Middle frontal gyrus (tissue), 1 donor: Measurements from ENCODE around the gene CAMTA1.

ENCODE experiments used
- DNase-seq: peaks from one replicate; pipeline ENCODE4 v3.0.0-alpha.2; 2015; ENCODE audit warnings: low spot score; ENCODE audit errors: extremely low spot score

The CAMTA1 gene

GRCh38 chr1:6779089-6779805, 6.0 kb upstream of the CAMTA1 start:
- DNase-seq = no peak

DNA sequence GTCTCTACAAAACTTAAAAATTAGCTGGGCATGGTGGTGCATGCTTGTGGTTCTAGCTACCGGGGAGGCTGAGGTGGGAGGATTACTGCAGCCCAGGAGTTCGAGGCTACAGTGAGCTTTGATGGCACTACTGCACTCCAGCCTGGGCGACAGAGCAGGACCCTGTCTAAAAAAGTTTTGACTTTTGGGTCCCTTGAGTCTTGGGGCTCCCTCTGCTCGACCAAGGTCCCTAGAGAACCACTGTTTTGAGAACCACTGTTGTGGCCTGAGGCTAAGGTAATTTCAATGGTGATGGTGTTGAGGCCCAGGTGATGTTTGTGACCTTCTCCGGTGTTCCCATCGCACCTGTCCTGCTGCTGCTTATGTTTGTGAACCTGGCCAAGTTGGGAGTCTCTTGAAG, 3.1 kb upstream of the CAMTA1 start:
- no peak for DNase-seq

DNA sequence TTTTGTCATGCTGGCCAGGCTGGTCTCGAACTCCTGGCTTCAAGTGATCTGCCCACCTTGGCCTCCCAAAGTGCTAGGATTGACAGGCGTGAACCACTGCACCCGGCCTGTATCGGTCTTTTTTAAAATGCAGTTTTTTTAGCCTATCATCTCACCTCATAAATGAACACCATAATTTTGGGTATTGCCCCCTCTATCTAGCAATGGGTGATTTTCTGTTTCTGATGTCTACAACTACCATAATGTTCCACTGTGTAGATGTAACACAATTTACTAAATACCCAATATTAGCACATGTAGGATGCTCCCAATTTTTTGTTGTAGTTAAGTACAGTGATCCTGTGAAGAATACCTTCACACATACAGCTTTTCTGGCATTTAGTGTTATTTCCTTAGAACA, 2.0 kb upstream of the CAMTA1 start:
- no peak for DNase-seq

DNA sequence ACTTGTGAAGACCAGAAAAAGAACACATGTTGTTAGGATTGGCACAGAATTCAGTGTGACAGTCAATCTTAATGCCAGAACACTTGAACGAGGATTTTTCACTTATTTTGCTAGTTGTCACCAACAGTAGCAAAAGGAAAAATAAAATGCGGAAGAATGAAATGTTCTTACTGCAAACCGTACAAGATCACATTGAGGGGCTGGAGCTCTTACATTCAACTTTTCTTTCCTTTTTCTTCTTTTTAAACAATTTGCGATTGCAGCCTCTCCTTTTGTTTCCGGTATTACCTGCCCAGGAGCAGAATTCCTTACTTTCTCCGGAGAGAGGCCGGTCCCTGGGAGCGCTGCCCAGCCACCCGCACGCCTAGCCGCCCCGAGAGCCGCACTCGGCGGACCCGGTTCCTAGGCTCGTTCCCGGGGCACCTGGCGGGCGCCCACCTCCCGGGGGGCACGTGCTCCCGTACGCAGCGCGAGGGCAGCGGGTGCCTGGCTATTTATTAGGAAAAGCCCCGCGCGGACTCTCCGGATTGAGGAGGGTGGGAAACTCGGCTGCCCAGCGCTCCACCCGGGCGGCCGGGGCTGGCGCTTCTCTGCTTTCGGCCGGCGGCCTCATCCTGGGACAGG, 1.2 kb upstream of the CAMTA1 start:
- no peak for DNase-seq

DNA sequence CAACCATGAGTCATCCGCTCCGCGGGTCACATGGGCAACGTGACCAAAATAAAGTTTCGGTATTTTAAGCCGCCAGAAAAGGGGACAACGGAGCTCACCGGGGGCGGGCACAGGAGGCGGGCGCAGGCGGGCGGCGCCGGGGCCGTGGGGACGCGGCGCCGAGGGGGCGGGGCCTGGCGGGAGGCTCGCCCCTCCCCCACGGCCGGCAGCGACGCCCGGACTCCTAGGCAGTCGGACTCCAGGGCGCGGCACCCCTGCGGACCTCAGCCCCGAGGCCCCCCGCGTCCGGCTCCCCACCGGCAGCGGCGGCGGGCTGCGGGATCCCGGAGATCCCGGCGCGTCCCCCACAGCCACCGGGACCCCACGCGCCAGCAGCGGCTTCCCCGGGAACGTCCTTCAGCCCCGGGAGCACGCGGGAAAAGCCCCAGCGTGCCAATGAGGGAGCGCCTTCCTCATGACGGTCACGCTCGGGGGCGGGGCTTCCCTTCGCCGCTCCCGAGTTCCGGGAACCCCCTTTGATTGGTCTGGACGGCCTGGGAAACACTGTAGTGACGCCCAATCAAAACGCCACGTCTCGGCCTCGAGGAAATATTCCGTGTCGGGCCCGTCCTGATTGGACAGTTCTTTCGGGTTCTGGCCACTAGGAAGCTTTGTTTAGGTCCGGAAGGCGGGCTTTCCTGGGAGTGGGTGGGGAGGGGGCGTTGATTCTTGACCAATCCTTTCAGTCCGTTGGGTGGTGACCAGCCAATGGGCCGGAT, 515 bp upstream of the CAMTA1 start:
- DNase-seq = peak; percentile 100

- no peak for DNase-seq
Measured at GRCh38 chr1:6785728-6786505, 663 bp downstream of the CAMTA1 start.

- no peak for DNase-seq
Measured at GRCh38 chr1:6788946-6789345, 3.7 kb downstream of the CAMTA1 start.

- DNase-seq = no peak
Measured at GRCh38 chr1:6790146-6790545, 4.9 kb downstream of the CAMTA1 start.

DNA sequence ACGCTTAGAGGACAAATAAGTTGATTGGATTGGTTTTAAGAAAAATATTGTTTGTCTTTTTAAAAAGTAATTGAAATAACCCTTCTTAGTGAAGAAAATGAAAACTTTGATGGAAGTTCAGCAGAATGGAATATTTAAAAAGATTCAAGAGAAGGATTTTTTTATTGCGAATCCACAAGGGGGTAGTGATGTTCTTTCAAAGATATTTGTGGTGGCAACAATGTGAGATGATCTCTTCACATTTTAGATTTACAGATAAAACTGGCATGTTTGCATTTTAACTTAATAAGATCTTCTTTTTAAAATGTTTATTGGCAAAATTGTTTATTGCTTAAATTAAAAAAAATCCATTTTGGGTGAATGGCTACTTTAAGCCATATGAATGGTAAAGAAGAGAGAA, 8.9 kb downstream of the CAMTA1 start:
- DNase-seq = no peak

DNA sequence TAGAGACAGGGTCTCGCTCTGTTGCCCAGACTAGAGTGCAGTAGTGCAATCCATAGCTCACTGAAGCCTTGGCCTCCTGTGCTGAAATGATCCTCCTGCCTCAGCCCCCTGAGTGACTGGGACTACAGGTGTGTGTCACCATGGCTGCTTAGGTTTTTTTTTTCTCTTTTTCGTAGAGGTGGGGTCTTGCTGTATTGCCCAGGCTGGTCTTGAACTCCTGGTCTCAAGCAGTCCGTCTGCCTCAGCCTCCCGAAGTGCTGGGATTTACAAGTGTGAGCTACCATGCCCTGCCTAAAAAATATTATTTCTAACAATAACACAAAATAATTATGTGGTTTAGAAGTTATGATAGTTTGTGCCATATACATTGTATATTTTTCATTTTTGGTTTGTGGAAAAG, 9.9 kb downstream of the CAMTA1 start:
- DNase-seq = no peak

- no peak for DNase-seq
Measured at GRCh38 chr1:6795661-6796060, 10.4 kb downstream of the CAMTA1 start.

DNA sequence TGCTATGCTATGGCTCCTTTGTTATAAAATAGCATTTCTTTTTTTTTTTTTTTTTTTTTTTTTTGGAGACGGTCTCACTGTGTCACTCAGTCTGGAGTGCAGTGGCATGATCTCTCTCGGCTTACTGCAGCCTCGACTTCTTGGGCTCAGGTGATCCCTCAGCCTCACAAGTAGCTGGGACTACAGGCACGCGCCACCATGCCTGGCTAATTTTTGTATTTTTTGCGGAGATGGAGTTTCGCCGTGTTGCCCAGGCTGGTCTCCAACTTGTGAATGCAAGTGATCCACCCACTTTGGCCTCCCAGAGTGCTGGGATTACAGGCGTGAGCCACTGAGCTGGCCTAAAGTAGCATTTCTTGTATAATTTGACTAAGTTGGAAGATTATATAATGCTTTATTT, 10.8 kb downstream of the CAMTA1 start:
- DNase-seq = no peak

- DNase-seq = no peak
Measured at GRCh38 chr1:6799499-6799898, 14.2 kb downstream of the CAMTA1 start.

GRCh38 chr1:6800745-6801144, 15.5 kb downstream of the CAMTA1 start:
- no peak for DNase-seq

GRCh38 chr1:6801199-6801598, 15.9 kb downstream of the CAMTA1 start:
- no peak for DNase-seq

DNA sequence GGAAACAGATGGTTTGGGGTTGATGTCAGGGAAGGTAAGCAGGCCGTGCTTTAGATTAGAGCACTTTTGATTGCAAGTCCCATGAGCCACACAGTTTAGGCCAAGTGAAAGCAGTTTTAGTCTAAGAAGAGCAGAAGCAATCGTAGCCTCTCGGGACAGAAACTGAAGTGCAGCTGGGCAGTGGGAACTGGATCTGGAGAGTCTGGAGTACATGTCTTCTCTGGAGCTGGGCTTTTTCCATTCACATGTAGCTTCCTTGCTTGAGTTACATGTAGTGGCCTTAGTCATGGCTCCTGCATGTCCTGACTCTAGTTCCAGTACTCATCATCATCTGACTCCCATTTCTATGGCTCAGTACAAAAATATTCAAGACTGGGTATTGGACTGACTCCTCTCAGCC, 16.7 kb downstream of the CAMTA1 start:
- DNase-seq = no peak

DNA sequence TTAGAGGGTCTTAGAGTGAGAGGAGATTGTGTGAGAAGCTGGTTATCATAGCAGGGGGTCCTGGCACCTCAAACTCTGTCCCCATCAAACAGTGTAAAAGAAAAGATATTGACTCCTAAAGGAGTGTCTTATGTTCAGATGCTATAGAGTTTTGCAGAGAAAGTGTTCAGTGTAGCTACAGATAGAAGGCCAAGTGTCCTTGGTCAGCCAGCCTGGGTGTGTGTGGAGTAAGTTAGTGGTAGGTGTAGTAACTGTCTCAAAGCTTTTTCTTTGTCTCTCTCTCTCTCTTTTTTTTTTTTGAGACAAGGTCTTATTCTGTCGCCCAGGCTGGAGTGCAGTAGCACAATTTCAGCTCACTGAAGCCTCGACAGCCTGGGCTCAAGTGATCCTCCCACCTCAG, 17.2 kb downstream of the CAMTA1 start:
- no peak for DNase-seq

DNA sequence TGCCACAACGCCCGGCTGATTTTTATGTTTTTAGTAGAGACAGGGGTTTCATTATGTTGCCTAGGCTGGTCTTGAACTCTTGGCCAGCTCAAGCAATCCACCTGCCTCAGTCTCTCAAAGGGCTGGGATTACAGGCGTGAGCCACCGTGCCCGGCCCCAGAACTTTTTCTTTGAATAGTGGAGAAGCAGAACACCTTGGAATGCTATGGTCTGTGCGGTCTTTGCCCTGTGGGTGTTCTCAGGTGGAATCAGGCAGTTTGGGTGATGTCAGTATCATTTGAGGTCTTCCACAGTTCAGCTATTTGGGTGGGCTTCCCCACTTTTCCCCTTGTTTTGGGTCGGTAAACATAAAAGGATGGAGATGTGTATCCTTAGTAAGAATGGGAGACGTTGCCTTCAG, 17.6 kb downstream of the CAMTA1 start:
- DNase-seq = no peak

DNA sequence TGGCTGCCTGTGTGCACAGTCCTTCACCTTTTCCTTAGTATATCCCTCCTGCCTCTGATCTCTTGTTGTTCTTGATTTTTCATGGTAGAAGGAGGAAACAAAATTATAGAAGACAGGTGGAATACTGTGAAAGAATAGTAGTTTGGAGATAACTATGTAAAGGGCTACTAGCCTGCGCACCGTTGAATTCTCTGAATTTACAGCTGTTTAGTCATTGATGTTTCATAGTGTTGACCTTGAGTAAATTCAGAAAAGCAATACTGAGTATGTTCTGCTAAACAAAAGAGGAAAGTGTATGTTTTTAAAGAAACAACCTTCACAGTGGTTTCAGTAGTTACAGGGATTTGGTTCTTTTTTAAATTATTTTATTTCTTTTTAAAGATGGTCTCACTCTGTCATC, 18.1 kb downstream of the CAMTA1 start:
- DNase-seq = no peak

DNA sequence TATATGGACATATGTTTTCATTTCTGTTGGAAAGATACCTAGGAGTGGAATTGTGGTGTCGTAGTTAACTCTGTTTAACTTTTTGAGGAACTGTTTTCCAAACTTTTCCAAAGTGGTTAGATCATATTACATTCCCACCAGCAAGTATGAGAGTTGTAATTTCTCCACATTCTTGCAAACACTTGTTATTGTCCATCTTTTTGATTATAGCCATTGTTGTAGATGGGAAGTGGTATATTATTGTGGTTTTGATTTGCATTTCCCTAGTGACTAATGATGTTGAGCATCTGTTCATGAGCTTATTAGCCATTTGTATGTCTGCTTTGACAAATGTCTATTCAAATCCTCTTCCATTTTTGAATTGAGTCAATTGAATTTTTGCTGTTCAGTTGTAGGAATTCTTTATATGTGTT, 19.8 kb downstream of the CAMTA1 start:
- DNase-seq = no peak

- no peak for DNase-seq
Measured at GRCh38 chr1:6807782-6808181, 22.5 kb downstream of the CAMTA1 start.

- DNase-seq = no peak
Measured at GRCh38 chr1:6809461-6809860, 24.2 kb downstream of the CAMTA1 start.
